Stomach smooth muscle (tissue), 2 donors: ENCODE results near the gene KAZN.

Experiments used
- H3K27ac ChIP-seq: one replicate; pipeline ENCODE4 v1.7.0; 2013; ENCODE audit warnings: mild to moderate bottlenecking, low read length, inconsistent platforms
- H3K27me3 ChIP-seq, 2 donors: one replicate each; pipeline ENCODE4 v1.7.0; 2013; ENCODE audit warnings: low read length in 2 of 2; ENCODE audit not compliant: insufficient read depth in 2 of 2, control insufficient read depth in 1 of 2
- H3K36me3 ChIP-seq, 2 donors: one replicate each; pipeline ENCODE4 v1.7.0; 2013; ENCODE audit warnings: low read length in 2 of 2; ENCODE audit not compliant: control insufficient read depth in 2 of 2, insufficient read depth in 2 of 2
- H3K4me1 ChIP-seq: one replicate; pipeline ENCODE4 v1.7.0; 2013; ENCODE audit warnings: low read length; ENCODE audit not compliant: control insufficient read depth, insufficient read depth
- H3K4me3 ChIP-seq, 2 donors: one replicate each; pipeline ENCODE4 v1.7.0; 2013; ENCODE audit warnings: low read length in 2 of 2
- H3K9ac ChIP-seq, 2 donors: one replicate each; pipeline ENCODE4 v1.7.0; 2013; ENCODE audit warnings: low read length in 2 of 2, mild to moderate bottlenecking in 1 of 2
- H3K9me3 ChIP-seq, 2 donors: one replicate each; pipeline ENCODE4 v1.7.0; 2013; ENCODE audit warnings: low read length in 2 of 2; ENCODE audit not compliant: control insufficient read depth in 2 of 2
- donor health status: healthy.
- donor health status: Pancreatic carcinoma.

The KAZN gene

DNA sequence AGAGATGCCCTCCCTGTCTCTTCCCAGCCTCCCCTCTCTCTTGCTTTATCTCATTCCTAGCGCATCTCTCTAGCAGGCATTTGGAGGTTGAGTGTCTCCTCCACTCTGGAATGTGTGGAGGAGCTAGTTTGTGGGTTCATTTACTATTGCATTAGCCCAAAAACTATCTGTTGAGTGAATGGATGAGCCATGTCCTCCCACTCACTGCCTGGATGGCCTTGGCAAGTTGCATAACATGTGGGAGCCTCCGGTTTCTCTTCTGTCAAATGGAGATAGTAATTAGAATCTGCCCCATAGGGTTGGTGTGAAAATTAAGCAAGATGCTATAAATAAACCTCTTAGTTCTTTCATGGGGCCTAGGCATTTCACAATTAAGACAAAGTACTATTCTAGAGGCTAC lies 181.8 kb downstream of the KAZN start:
- no peaks in the 10 kb centered on the region for H3K36me3 ChIP-seq
- no peak overlapping the region for H3K4me3 ChIP-seq
- peaks cover 0 to 3% of the 10 kb centered on the region in 2 donors for H3K27me3 ChIP-seq
- H3K9me3 ChIP-seq = no peaks in the 10 kb centered on the region
- no peak overlapping the region for H3K9ac ChIP-seq
- H3K27ac ChIP-seq = no peak overlapping the region
- H3K4me1 ChIP-seq = no peaks in the 10 kb centered on the region

DNA sequence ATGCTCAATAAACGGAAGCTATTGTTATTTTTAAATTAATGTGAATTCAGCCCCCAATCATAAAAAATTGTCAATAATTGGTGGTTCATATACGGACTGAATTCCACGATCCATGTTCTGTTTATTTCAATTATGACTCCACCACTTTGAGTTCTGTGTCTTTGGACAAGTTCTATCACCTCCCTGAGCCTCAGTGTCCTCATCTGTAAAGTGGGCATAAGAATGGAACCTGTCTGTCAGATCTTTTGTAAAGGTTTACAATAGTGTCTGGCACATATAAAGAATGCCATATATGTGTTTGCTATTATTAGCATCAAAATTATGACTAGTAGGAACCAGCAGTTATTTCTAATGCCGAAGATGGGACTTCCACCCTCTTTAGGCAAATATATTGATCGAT lies 183.3 kb downstream of the KAZN start:
- no peak overlapping the region for H3K27ac ChIP-seq
- H3K9ac ChIP-seq = no peak overlapping the region
- H3K36me3 ChIP-seq = no peaks in the 10 kb centered on the region
- peaks cover 0 to 3% of the 10 kb centered on the region in 2 donors for H3K27me3 ChIP-seq
- H3K9me3 ChIP-seq = no peaks in the 10 kb centered on the region
- H3K4me1 ChIP-seq = no peaks in the 10 kb centered on the region
- no peak overlapping the region for H3K4me3 ChIP-seq

DNA sequence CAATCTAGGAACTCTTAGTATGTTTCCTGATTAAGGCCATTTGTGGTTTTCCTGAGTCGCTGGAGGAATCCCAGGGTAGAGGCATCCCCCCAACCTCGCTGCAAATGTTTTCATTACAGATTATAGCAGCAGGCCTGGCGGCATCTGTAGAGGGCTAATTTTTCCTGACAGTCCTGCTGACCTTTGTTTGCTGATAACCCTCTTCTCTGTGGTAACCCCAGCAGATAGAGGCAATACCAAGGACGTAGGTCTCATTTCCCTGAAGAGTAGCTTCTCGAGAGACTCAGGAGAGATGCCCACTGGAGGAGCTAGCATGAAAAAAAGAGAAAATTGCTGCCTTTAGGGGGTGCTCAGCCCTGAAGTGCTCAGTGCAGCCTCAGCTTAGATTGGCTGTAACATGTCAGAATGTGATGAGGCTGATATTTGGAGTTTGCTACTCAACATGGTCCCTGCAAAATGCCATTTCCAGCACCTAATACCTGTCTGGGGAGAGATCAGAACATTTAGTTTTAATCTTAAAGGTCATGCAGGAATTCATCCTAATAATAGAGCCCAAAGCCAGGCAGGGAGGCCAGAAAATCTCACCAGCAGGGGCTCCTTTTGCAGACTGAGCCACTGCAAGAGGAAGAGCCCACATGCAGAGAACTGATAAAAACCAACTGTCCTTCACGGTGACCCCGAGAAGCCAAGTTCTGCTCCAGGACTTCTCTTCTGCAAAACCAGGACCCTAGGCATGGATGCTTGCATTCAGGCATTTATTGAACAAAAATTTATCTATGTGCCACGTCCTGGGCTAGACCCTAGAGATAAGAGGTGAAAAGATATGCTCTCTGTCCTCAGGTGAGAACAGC lies 184.5 kb downstream of the KAZN start:
- H3K36me3 ChIP-seq = no peaks in the 10 kb centered on the region
- H3K27ac ChIP-seq = no peak overlapping the region
- no peaks in the 10 kb centered on the region for H3K9me3 ChIP-seq
- H3K9ac ChIP-seq = no peak overlapping the region
- H3K4me3 ChIP-seq = no peak overlapping the region
- H3K27me3 ChIP-seq = peaks cover 0 to 3% of the 10 kb centered on the region in 2 donors
- H3K4me1 ChIP-seq = no peaks in the 10 kb centered on the region

DNA sequence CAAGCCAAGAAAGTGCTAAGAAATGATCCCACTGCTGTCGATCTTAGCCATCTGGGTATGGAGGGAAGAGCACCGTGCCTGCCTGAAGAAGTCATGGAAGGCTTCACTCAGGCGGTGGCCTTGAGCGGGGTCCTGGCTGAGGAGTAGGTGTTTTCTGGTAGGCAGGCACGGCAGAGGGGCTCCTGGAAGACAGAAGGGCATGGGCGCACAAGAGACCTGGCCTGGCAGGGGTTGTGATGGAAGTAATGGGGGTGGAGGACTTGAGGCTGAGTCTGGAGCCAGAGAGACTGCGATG lies 185.1 kb downstream of the KAZN start:
- H3K27ac ChIP-seq = no peak overlapping the region

DNA sequence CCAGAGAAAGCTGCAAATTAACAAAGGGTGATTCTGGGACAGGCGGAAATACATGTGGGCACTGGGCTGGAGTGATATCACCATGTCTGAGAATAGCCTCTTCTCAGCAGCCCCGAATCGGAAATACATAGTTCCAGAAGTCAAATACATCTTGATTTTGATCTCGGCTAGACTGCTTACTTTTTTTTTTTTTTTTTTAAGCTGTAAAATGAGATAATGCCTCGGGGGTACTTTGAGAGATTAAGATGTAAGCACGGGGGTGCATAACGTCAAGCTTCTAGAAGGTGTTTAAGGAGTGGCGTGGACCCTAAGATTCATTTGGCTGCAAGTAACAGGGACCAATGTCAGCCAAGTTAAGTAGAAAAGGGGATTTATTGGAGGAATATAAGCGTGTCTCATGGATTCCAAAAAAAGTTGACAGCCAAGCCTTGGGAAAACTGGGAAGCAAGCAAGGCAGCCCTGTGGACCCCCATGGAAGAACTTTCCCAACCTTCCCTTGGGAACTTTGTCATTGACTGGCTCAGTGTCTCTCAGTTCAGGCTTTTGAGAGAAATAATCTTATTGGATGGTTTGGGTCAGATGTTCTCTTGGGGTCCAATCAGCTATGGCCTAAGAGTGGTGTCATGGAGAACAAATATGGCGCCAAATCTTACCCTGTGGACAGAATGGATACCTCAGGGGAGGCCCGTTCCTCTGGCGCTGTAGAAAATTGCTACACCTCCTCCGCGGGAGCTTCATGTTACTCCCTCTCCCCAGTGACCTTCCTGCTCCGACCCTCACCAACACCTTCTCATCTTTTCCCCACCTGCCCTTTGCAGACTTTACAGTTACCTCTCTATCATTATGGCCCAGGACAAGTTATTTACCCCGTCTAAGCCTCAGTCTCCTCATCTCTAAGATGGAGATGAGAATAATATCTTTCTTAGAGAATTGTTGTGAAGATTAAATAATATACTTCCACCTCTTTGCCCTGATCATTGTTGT lies 186.6 kb downstream of the KAZN start:
- H3K4me1 ChIP-seq = no peaks in the 10 kb centered on the region
- H3K9ac ChIP-seq = no peak overlapping the region
- no peaks in the 10 kb centered on the region for H3K9me3 ChIP-seq
- H3K27ac ChIP-seq = no peak overlapping the region
- peaks cover 0 to 3% of the 10 kb centered on the region in 2 donors for H3K27me3 ChIP-seq
- no peaks in the 10 kb centered on the region for H3K36me3 ChIP-seq
- H3K4me3 ChIP-seq = no peak overlapping the region

More for the DNA sequence above, 185.1 kb downstream of the KAZN start:
- no peak overlapping the region for H3K9ac ChIP-seq
- H3K27me3 ChIP-seq = peaks cover 0 to 3% of the 10 kb centered on the region in 2 donors
- no peaks in the 10 kb centered on the region for H3K9me3 ChIP-seq
- H3K36me3 ChIP-seq = no peaks in the 10 kb centered on the region
- H3K4me3 ChIP-seq = no peak overlapping the region
- no peaks in the 10 kb centered on the region for H3K4me1 ChIP-seq

DNA sequence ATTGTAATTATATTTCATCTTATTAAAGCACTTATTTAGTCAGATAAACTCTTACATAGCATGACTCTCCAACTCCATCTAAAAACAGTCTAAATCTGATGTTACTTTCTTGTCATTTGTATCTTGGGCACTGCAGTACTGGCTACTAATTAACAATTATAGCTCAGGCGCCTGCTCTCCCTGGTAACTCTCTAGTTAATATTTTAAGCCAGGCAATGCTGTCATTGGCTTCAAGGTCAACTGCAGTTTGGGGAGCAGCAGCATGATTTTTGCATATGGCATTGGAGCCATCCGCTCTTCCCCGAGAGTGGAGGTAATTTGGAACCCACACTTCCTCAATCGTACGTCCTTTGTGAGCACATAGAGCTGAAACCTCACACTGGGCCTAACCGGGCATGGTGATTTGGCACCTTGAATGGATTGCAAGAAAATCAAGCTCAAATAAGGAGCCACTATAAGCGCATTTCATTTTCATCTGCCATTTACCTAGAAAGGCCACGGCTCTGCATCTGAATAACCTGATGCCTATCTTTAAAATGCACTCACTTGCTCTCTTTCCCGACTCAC lies 187.7 kb downstream of the KAZN start:
- Histone ChIP-seq H3K9ac (no peak overlapping the region), H3K27ac (no peak overlapping the region), H3K4me1 (no peaks in the 10 kb centered on the region), H3K27me3 (peaks cover 0 to 3% of the 10 kb centered on the region in 2 donors), H3K36me3 (no peaks in the 10 kb centered on the region), H3K4me3 (no peak overlapping the region), H3K9me3 (no peaks in the 10 kb centered on the region)

DNA sequence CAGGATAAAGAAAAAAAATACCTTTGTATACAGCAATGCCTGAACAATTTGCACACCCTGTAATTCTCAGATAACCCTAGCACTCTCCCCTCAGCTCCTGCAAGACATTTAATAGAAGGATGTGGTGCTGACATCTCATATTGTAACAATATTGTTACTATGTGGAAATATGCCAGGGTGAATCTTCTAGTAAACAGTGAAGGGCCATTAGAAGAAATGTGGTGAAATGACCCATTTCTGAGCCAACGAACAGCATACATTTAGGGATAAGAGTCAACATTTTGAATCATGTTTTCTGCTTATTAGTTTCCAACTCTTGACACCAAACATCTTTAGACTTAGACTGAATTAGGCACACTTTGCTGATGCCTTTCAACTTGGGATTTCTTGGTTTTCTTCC lies 188.2 kb downstream of the KAZN start:
- no peaks in the 10 kb centered on the region for H3K4me1 ChIP-seq
- H3K36me3 ChIP-seq = no peaks in the 10 kb centered on the region
- no peak overlapping the region for H3K4me3 ChIP-seq
- H3K9me3 ChIP-seq = no peaks in the 10 kb centered on the region
- H3K27me3 ChIP-seq = peaks cover 0 to 3% of the 10 kb centered on the region in 2 donors
- H3K27ac ChIP-seq = no peak overlapping the region
- no peak overlapping the region for H3K9ac ChIP-seq

DNA sequence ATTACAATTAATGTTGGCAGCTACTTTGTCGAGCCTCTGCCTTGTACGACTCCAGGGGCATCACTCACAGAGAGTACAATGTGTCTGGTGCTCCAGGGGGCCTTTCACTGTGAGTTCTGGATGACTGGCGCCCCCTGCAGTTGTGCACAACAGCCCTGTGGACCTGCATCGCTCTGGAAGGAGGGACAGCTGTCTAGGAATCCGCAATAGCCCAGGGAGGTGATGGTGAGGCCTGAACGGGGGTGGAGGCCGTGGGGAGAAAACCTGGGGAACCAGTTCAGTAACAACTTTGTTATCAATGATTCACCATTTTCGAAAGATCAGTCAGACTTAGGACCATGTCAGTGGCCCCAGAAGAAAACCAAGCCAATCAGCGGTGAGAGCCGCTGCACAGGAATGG lies 189.1 kb downstream of the KAZN start:
- no peak overlapping the region for H3K27ac ChIP-seq
- no peak overlapping the region for H3K9ac ChIP-seq

DNA sequence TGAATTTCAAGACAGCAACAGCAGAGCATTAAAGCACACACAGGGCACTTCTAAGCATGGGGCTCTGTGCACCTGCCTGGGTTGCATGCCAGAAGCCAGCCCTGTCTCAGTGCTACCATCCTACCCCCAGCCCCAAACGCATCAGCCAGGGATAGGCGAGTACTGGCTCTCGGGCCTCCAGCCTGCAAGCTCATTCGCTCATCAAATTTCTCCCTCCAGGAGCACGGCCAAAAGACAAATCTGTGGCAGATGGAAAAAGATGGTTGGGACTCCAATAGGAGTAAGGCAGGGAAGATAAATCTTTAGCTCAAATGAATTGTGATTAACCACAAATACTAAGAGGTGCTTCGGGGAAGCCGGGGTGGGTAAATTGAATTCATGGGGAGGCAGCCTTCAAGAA lies 189.6 kb downstream of the KAZN start:
- Histone ChIP-seq H3K27ac (no peak overlapping the region), H3K27me3 (peaks cover 0 to 3% of the 10 kb centered on the region in 2 donors), H3K4me3 (no peak overlapping the region), H3K9me3 (no peaks in the 10 kb centered on the region), H3K4me1 (no peaks in the 10 kb centered on the region), H3K9ac (no peak overlapping the region), H3K36me3 (no peaks in the 10 kb centered on the region)

More for the DNA sequence above, 189.1 kb downstream of the KAZN start:
- H3K36me3 ChIP-seq = no peaks in the 10 kb centered on the region
- H3K9me3 ChIP-seq = no peaks in the 10 kb centered on the region
- no peak overlapping the region for H3K4me3 ChIP-seq
- H3K4me1 ChIP-seq = no peaks in the 10 kb centered on the region
- H3K27me3 ChIP-seq = peaks cover 0 to 3% of the 10 kb centered on the region in 2 donors

DNA sequence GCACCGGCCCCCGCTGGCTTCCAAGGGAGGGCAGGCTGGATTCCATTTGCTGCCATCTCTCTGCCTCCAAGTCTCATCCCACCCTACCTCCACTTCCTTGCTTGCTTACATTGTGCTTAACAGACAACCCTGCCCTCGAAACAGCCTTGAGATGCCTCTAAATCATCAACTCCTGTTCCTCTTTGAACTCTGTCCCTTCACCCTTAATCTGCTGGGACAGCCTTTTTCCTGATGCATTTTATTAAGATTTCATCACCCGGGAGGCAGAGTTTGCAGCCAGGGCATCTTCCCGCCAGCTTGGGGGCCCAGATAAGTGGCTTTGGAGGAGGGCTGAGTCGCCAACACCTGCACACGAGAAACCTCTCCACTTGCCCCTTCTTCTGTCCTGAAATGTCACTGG lies 192.5 kb downstream of the KAZN start:
- no peak overlapping the region for H3K4me3 ChIP-seq
- no peaks in the 10 kb centered on the region for H3K4me1 ChIP-seq
- H3K9me3 ChIP-seq = no peaks in the 10 kb centered on the region
- no peak overlapping the region for H3K9ac ChIP-seq
- H3K27me3 ChIP-seq = no peaks in the 10 kb centered on the region
- H3K36me3 ChIP-seq = no peaks in the 10 kb centered on the region
- no peak overlapping the region for H3K27ac ChIP-seq
